ENCODE data around the gene CDH24. TPM values are rescaled to one million over a fixed set of nuclear protein-coding genes. Genes with fewer than 3 reads are reported as not detected.

The CDH24 gene
- polyA plus RNA-seq, 2 of the 4 experiments (the other 2 are of a cell fraction) = 4.8 to 5.1 TPM

GRCh38 chr14:23069413-23069806 is 12.1 kb upstream of the CDH24 start:
- H3K27ac ChIP-seq = peak overlapping the region in 1 of 2 experiments; percentile 30; a peak in 3 of 6 replicates
- TF ChIP-seq TFCP2L1 (CRISPR knock-in tag; IDR thresholded peaks at IDR 0.05) (no peak), HOXA7 (CRISPR knock-in tag; IDR thresholded peaks at IDR 0.05) (no peak), SMC3 (IDR thresholded peaks at IDR 0.05) (no peak), E2F6 (IDR thresholded peaks at IDR 0.05; ENCODE audit: borderline replicate concordance, low read depth) (no peak), POLR2AphosphoS2 (conservative IDR thresholded peaks at IDR 0.05; ENCODE audit: low read length) (no peak), FOSB (CRISPR knock-in tag; IDR thresholded peaks at IDR 0.05) (no peak), BCL3 (IDR thresholded peaks at IDR 0.05) (no peak), FOSL2 (IDR thresholded peaks at IDR 0.05) (no peak), FOSL2 (CRISPR knock-in tag; IDR thresholded peaks at IDR 0.05) (no peak), RCOR1 (IDR thresholded peaks at IDR 0.05; ENCODE audit: low read depth, low read length) (no peak), HEYL (CRISPR knock-in tag; IDR thresholded peaks at IDR 0.05) (no peak), KDM1A (IDR thresholded peaks at IDR 0.05; ENCODE audit: low read depth) (no peak), CBX2 (IDR thresholded peaks at IDR 0.05; ENCODE audit: borderline replicate concordance, low read depth) (no peak), HOXB5 (CRISPR knock-in tag; IDR thresholded peaks at IDR 0.05) (no peak), PHF8 (IDR thresholded peaks at IDR 0.05; ENCODE audit: borderline replicate concordance, low read depth) (no peak), CHD4 (IDR thresholded peaks at IDR 0.05; ENCODE audit: borderline replicate concordance) (no peak), CHD2 (IDR thresholded peaks at IDR 0.05; ENCODE audit: low read length, partially characterized antibody) (no peak), ZFP36 (IDR thresholded peaks at IDR 0.05; ENCODE audit: borderline replicate concordance, partially characterized antibody) (no peak)
- FAIRE-seq (no peak), DNase-seq (ENCODE audit: low read depth in 1 of 2, low spot score in 1 of 2) (no peak), ATAC-seq (no peak)
- ChIA-PET CTCF (interaction anchor here (0.6 to 33.8 kb wide), 45 partner anchors 9 to 512 kb away, joined by 3 to 1206 read pairs (median 6); partner anchors contain the start of genes ACIN1, AJUBA, C14orf119 and CDH24), POLR2A (interaction anchor here (0.6 to 1.6 kb wide), 4 partner anchors 10 to 62 kb away, joined by 3 to 21 read pairs (median 4); partner anchors contain the start of genes ACIN1 and C14orf119)
- no peaks in the 10 kb centered on the region for H3K9me3 ChIP-seq
- peaks cover 32% of the 10 kb centered on the region for H3K4me1 ChIP-seq
- peak overlapping the region; percentile 97; the same call in 2 of the 3 replicates for H3K4me2 ChIP-seq
- no peak overlapping the region for H3K4me3 ChIP-seq
- 71% methylated on average over 4 of the region's 4 CpGs for WGBS (ENCODE audit: missing lambda C conversion rate)

GRCh38 chr14:23068789-23069412 is 11.6 kb upstream of the CDH24 start:
- ChIA-PET POLR2A (interaction anchor here (0.5 to 1.6 kb wide), 6 partner anchors 9 to 1600 kb away, joined by 3 to 21 read pairs (median 4); partner anchors contain the start of genes ACIN1, BCL2L2 and C14orf119), CTCF (interaction anchor here (0.5 to 33.8 kb wide), 47 partner anchors 9 to 512 kb away, joined by 3 to 1206 read pairs (median 5); partner anchors contain the start of genes ACIN1, AJUBA, C14orf119 and CDH24)
- H3K27ac ChIP-seq = peak overlapping the region in 1 of 2 experiments; percentile 34; a peak in 2 of 6 replicates
- DNase-seq (ENCODE audit: low read depth in 1 of 2, low spot score in 1 of 2) (peak; percentile 94 to 95), ATAC-seq (peak; percentile 72 to 86), FAIRE-seq (no peak)
- peak overlapping the region; percentile 97 for H3K4me2 ChIP-seq
- H3K4me3 ChIP-seq = no peak overlapping the region
- no peaks in the 10 kb centered on the region for H3K9me3 ChIP-seq
- WGBS (ENCODE audit: missing lambda C conversion rate) = 26% methylated on average over 8 of the region's 8 CpGs
- H3K4me1 ChIP-seq = peaks cover 32% of the 10 kb centered on the region
- peak; percentile 82 for TF ChIP-seq MAX (IDR thresholded peaks at IDR 0.05)
- TF ChIP-seq NPAS2 (CRISPR knock-in tag; IDR thresholded peaks at IDR 0.05; ENCODE audit: borderline replicate concordance) = no peak
- no peak for TF ChIP-seq FOSB (CRISPR knock-in tag; IDR thresholded peaks at IDR 0.05)
- no peak for TF ChIP-seq POLR2AphosphoS2 (conservative IDR thresholded peaks at IDR 0.05; ENCODE audit: low read length)
- no peak for TF ChIP-seq TFCP2L1 (CRISPR knock-in tag; IDR thresholded peaks at IDR 0.05)
- TF ChIP-seq ZNF302 (CRISPR knock-in tag; IDR thresholded peaks at IDR 0.05) = no peak
- TF ChIP-seq SMC3 (IDR thresholded peaks at IDR 0.05) = peak; percentile 83
- TF ChIP-seq CTCF (IDR thresholded peaks at IDR 0.05) = peak; percentile 99
- TF ChIP-seq ATOH8 (CRISPR knock-in tag; IDR thresholded peaks at IDR 0.05; ENCODE audit: low read depth) = no peak
- TF ChIP-seq HOXB13 (CRISPR knock-in tag; IDR thresholded peaks at IDR 0.05; ENCODE audit: low read depth) = no peak
- TF ChIP-seq E2F6 (IDR thresholded peaks at IDR 0.05; ENCODE audit: borderline replicate concordance, low read depth) = peak; percentile 65; the same call in 1 of the 2 replicates
- TF ChIP-seq TP53 (CRISPR knock-in tag; IDR thresholded peaks at IDR 0.05) = no peak
- peak; percentile 79 for TF ChIP-seq RAD21 (conservative IDR thresholded peaks at IDR 0.05 in 1 of 2, IDR thresholded peaks at IDR 0.05 in 1 of 2)
- no peak for TF ChIP-seq JUNB (IDR thresholded peaks at IDR 0.05)

Measured in A549 (cell line).